Muscle of leg (tissue), 11 donors: ENCODE results near the gene GATB. TPM values are rescaled to one million over a fixed set of nuclear protein-coding genes. Genes with fewer than 3 reads are reported as not detected.

Experiments used
- DNase-seq: peaks from one replicate; pipeline ENCODE4 v3.0.0; 2013
- H3K27ac ChIP-seq: one replicate; pipeline ENCODE4 v1.5.1; 2013; ENCODE audit warnings: mild to moderate bottlenecking, low read length, control low read depth
- H3K27me3 ChIP-seq: one replicate; pipeline ENCODE4 v1.6.1; 2013; ENCODE audit warnings: low read length; ENCODE audit not compliant: control insufficient read depth, insufficient read depth
- H3K36me3 ChIP-seq: one replicate; pipeline ENCODE4 v1.6.1; 2013; ENCODE audit warnings: low read length; ENCODE audit not compliant: control insufficient read depth, insufficient read depth
- H3K4me1 ChIP-seq: one replicate; pipeline ENCODE4 v1.6.1; 2013; ENCODE audit warnings: low read length; ENCODE audit not compliant: control insufficient read depth, insufficient read depth
- H3K4me3 ChIP-seq: one replicate; pipeline ENCODE4 v1.5.1; 2013; ENCODE audit warnings: low read length, control low read depth
- H3K9me3 ChIP-seq: replicated peaks from 2 replicates; pipeline ENCODE4 v1.6.1; 2013; ENCODE audit warnings: low read depth, low read length; ENCODE audit not compliant: control insufficient read depth
- WGBS: methylation state at CpG from one replicate; pipeline ENCODE4 v1.1.5; 2013; ENCODE audit warnings: missing lambda C conversion rate; ENCODE audit not compliant: insufficient coverage; 5-methylcytosine and 5-hydroxymethylcytosine counted together
- polyA plus RNA-seq, 8 donors: library from polyadenylated mRNA; unstranded; fragments of 120-200 nt; gene quantifications; one replicate each; pipeline versions ENCODE4 v1.2.1 to v1.2.3, GENCODE V29; 2013; ENCODE audit warnings: inconsistent platforms in 1 of 8, low replicate concordance in 1 of 8; ENCODE audit not compliant: insufficient read length in 8 of 8, insufficient read depth in 1 of 8
- total RNA-seq: library from RNA; stranded (reverse); fragments of 120-200 nt; gene quantifications from one replicate; pipeline ENCODE4 v1.2.4, GENCODE V29; 2013

The GATB gene
- total and polyA plus RNA-seq, 9 donors = 15.4 to 23.9 (median 20.2) TPM

- H3K9me3 ChIP-seq = no peaks in the 10 kb centered on the region
- peaks cover 2% of the 10 kb centered on the region for H3K4me1 ChIP-seq
- peaks cover 2% of the 10 kb centered on the region for H3K27me3 ChIP-seq
- no peak overlapping the region for H3K4me3 ChIP-seq
- no peak overlapping the region for H3K27ac ChIP-seq
- H3K36me3 ChIP-seq = no peaks in the 10 kb centered on the region
- WGBS = 63% methylated on average over 1 of the region's 3 CpGs
- DNase-seq = no peak
These were observed 134.1 kb downstream of the GATB start for GRCh38 chr4:151626751-151627150.

DNA sequence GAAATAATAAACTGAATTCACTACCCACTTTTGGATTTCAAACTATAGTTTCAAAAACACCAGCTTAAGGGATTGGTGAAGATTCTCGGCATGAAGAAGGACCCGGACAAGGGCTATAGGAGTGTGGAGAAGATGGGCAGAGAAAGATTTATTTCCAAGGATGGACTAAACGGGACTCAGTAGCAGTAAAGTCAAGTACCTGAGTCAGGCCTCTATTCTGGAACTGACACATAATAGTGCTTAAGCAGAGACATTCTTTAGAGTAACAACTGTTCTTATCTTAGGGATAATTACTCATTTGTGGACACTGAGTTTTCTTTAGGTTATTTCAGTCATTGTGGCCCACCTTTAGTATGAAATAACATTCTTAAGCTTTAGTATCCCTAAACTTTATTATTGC lies 134.6 kb downstream of the GATB start:
- peaks cover 2% of the 10 kb centered on the region for H3K27me3 ChIP-seq
- H3K27ac ChIP-seq = no peak overlapping the region
- 100% methylated on average over 2 of the region's 3 CpGs for WGBS
- no peak for DNase-seq
- H3K36me3 ChIP-seq = no peaks in the 10 kb centered on the region
- H3K4me1 ChIP-seq = peaks cover 2% of the 10 kb centered on the region
- no peaks in the 10 kb centered on the region for H3K9me3 ChIP-seq
- H3K4me3 ChIP-seq = no peak overlapping the region

DNA sequence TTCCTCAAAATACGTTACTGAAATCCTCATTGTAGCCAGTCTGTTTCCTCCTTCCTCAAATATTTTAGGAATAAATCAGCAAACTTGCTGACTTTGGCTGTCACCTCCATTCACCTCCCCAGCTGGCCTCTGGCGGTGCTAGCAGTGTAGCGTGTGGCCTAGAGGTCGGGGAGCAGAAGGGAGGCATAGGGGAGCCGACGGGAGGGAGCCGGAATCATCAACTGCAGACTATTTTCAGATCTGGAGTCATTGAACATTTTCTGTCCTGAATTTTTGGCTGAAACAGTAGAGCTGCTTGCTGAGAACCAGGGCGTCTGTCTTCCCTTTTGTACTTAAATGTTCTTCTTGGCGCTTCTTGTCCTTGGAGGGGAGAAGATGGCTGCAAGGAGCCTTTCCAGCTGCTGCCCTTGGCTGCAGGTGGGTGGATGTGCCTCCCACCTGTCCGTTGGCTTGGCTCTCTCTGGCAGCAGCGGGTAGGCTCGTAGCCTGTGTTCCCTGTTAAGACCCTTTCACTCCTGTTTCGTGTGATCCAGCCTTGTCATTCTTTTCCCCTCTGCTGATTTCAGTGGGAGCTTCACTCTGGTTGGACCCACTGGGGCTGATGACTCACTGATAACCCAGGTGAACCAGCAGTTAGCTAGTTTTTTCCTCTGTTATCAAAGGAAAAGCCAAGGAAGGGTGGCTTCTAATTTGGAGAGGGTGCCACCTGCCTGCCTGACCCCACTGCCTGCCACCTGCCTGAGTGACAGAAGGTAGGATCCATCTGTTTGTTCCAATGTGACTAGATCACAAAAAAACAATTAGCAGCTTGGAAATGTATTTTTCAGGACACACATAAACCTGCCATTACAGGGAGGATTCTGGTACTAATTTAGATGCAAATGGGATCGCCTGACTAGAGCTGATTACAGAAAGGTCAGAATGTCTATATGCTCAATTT lies 135.9 kb downstream of the GATB start:
- peaks cover 2% of the 10 kb centered on the region for H3K4me1 ChIP-seq
- DNase-seq = peak; percentile 27
- H3K27ac ChIP-seq = no peak overlapping the region
- no peaks in the 10 kb centered on the region for H3K36me3 ChIP-seq
- WGBS = 32% methylated on average over 11 of the region's 14 CpGs
- no peak overlapping the region for H3K4me3 ChIP-seq
- peaks cover 2% of the 10 kb centered on the region for H3K27me3 ChIP-seq
- no peaks in the 10 kb centered on the region for H3K9me3 ChIP-seq
